ENCODE data around the gene PLB1.

GRCh38 chr2:28673338-28673737, 177.5 kb downstream of the PLB1 start:
- no peak for TF ChIP-seq CTCF (IDR thresholded peaks at IDR 0.05)
- TF ChIP-seq POLR2A (IDR thresholded peaks at IDR 0.05), result no peak

All from prostate gland (tissue), 2 donors.